CD4-positive, CD25-positive, alpha-beta regulatory T cell (primary cell): ENCODE measurements around the gene PDE7B. TPM values are rescaled to one million over a fixed set of nuclear protein-coding genes. Genes with fewer than 3 reads are reported as not detected.

ENCODE experiments used
- ATAC-seq, 2 donors: fragments of 150-1000 bp; cut with Tn5 transposase; one replicate each; pipeline ENCODE4 v1.10.0; 2021; ENCODE audit warnings: low read depth in 2 of 2, moderate number of reproducible peaks in 2 of 2, moderate library complexity in 1 of 2
- DNase-seq, 3 donors: peaks; one replicate each; pipeline versions ENCODE4 v3.0.0 to v3.0.0-alpha.2; 2012 to 2022; ENCODE audit warnings: mixed read lengths in 1 of 3
- H3K27ac ChIP-seq: one replicate; pipeline ENCODE4 v1.7.0; 2013; ENCODE audit warnings: mild to moderate bottlenecking, low read length; ENCODE audit not compliant: insufficient read depth, poor library complexity, severe bottlenecking
- H3K27me3 ChIP-seq: one replicate; pipeline ENCODE4 v1.7.0; 2013; ENCODE audit warnings: low read length; ENCODE audit not compliant: control insufficient read depth, insufficient read depth
- H3K36me3 ChIP-seq: one replicate; pipeline ENCODE4 v1.7.0; 2013; ENCODE audit warnings: mild to moderate bottlenecking, low read length, moderate library complexity; ENCODE audit not compliant: control insufficient read depth, insufficient read depth
- H3K4me1 ChIP-seq: 2 replicates; pipeline ENCODE4 v1.7.0; 2013; ENCODE audit warnings: mild to moderate bottlenecking, low read length; ENCODE audit not compliant: insufficient read depth, control insufficient read depth, poor library complexity, severe bottlenecking
- H3K4me3 ChIP-seq: one replicate; pipeline ENCODE4 v1.7.0; 2013; ENCODE audit warnings: low read depth, mild to moderate bottlenecking, low read length, moderate library complexity
- H3K9me3 ChIP-seq, 2 experiments: 1 replicate in 1 of 2; 2 replicates in 1 of 2; pipeline ENCODE4 v1.7.0; 2013; ENCODE audit warnings: low read length in 2 of 2, mild to moderate bottlenecking in 1 of 2, moderate library complexity in 1 of 2; ENCODE audit not compliant: control insufficient read depth in 2 of 2
- H3K27ac Mint-ChIP-seq, 3 donors: one replicate each; pipeline ENCODE4 v1.8.0; 2020 to 2022; ENCODE audit warnings: mild to moderate bottlenecking in 3 of 3, mixed read lengths in 3 of 3, moderate library complexity in 2 of 3
- H3K27me3 Mint-ChIP-seq: one replicate; pipeline ENCODE4 v1.8.0; 2022; ENCODE audit warnings: mild to moderate bottlenecking, mixed read lengths
- H3K36me3 Mint-ChIP-seq: one replicate; pipeline ENCODE4 v1.8.0; 2020; ENCODE audit warnings: mixed read lengths
- H3K4me1 Mint-ChIP-seq, 4 donors: one replicate each; pipeline ENCODE4 v1.8.0; 2020 to 2022; ENCODE audit warnings: mixed read lengths in 4 of 4, mild to moderate bottlenecking in 1 of 4
- H3K4me3 Mint-ChIP-seq, 4 donors: one replicate each; pipeline ENCODE4 v1.8.0; 2020 to 2022; ENCODE audit warnings: mild to moderate bottlenecking in 4 of 4, mixed read lengths in 4 of 4, moderate library complexity in 3 of 4
- H3K9me3 Mint-ChIP-seq, 7 donors: one replicate each; pipeline ENCODE4 v1.8.0; 2020 to 2022; ENCODE audit warnings: mixed read lengths in 7 of 7, mild to moderate bottlenecking in 3 of 7, moderate library complexity in 2 of 7
- polyA plus RNA-seq, 4 donors: library from polyadenylated mRNA; unstranded; fragments of 300-500 nt; fragmentation: Illumina TruSeq; gene quantifications; one replicate each; pipeline ENCODE4 v1.2.3, GENCODE V29; 2021
- total RNA-seq: library from RNA; stranded (reverse); gene quantifications from one replicate; pipeline ENCODE4 v1.2.3, GENCODE V29; 2022

PDE7B gene
- total and polyA plus RNA-seq, 5 donors from 2014 or later, result 0.03 to 0.25 (median 0.07) TPM; not detected in 1

- Mint-ChIP-seq H3K4me1 (no peaks in the 10 kb centered on the region), H3K36me3 (no peaks in the 10 kb centered on the region), H3K4me3 (no peak overlapping the region), H3K27ac (no peak overlapping the region), H3K27me3 (no peaks in the 10 kb centered on the region), H3K9me3 (peaks cover 0 to 4% (median 0%) of the 10 kb centered on the region in 7 donors)
- no peak for ATAC-seq
- Histone ChIP-seq H3K27ac (no peak overlapping the region), H3K27me3 (no peaks in the 10 kb centered on the region), H3K36me3 (no peaks in the 10 kb centered on the region), H3K9me3 (no peaks in the 10 kb centered on the region), H3K4me1 (no peaks in the 10 kb centered on the region), H3K4me3 (no peak overlapping the region)
- no peak for DNase-seq
Measured at GRCh38 chr6:136083540-136083939, 232.0 kb downstream of the PDE7B start.

GRCh38 chr6:136084403-136084802 is 232.9 kb downstream of the PDE7B start:
- Histone ChIP-seq H3K4me1 (no peaks in the 10 kb centered on the region), H3K36me3 (no peaks in the 10 kb centered on the region), H3K9me3 (no peaks in the 10 kb centered on the region), H3K4me3 (no peak overlapping the region), H3K27me3 (no peaks in the 10 kb centered on the region), H3K27ac (no peak overlapping the region)
- peaks cover 0 to 4% (median 0%) of the 10 kb centered on the region in 7 donors for H3K9me3 Mint-ChIP-seq
- H3K4me1 Mint-ChIP-seq, result no peaks in the 10 kb centered on the region
- peak overlapping the region in 1 of 3 donors; percentile 27 for H3K27ac Mint-ChIP-seq
- DNase-seq, result no peak
- no peak for ATAC-seq
- no peaks in the 10 kb centered on the region for H3K36me3 Mint-ChIP-seq
- no peaks in the 10 kb centered on the region for H3K27me3 Mint-ChIP-seq
- H3K4me3 Mint-ChIP-seq, result no peak overlapping the region

- no peaks in the 10 kb centered on the region for H3K9me3 ChIP-seq
- H3K4me1 Mint-ChIP-seq, result no peaks in the 10 kb centered on the region
- no peak overlapping the region for H3K27ac Mint-ChIP-seq
- no peaks in the 10 kb centered on the region for H3K36me3 Mint-ChIP-seq
- no peak overlapping the region for H3K4me3 Mint-ChIP-seq
- H3K27ac ChIP-seq, result no peak overlapping the region
- no peaks in the 10 kb centered on the region for H3K27me3 ChIP-seq
- DNase-seq (no peak), ATAC-seq (no peak)
- H3K9me3 Mint-ChIP-seq, result peaks cover 0 to 4% (median 0%) of the 10 kb centered on the region in 7 donors
- no peak overlapping the region for H3K4me3 ChIP-seq
- H3K27me3 Mint-ChIP-seq, result no peaks in the 10 kb centered on the region
- H3K36me3 ChIP-seq, result no peaks in the 10 kb centered on the region
- no peaks in the 10 kb centered on the region for H3K4me1 ChIP-seq
Measured at GRCh38 chr6:136085370-136086115, 234.0 kb downstream of the PDE7B start.

GRCh38 chr6:136086686-136087085 is 235.2 kb downstream of the PDE7B start:
- DNase-seq (no peak), ATAC-seq (no peak)
- H3K27me3 ChIP-seq, result no peaks in the 10 kb centered on the region
- H3K9me3 ChIP-seq, result no peaks in the 10 kb centered on the region
- no peaks in the 10 kb centered on the region for H3K9me3 Mint-ChIP-seq
- H3K4me1 Mint-ChIP-seq, result no peaks in the 10 kb centered on the region
- no peak overlapping the region for H3K27ac ChIP-seq
- no peak overlapping the region for H3K27ac Mint-ChIP-seq
- no peaks in the 10 kb centered on the region for H3K4me1 ChIP-seq
- no peak overlapping the region for H3K4me3 ChIP-seq
- H3K27me3 Mint-ChIP-seq, result no peaks in the 10 kb centered on the region
- H3K36me3 Mint-ChIP-seq, result no peaks in the 10 kb centered on the region
- H3K4me3 Mint-ChIP-seq, result no peak overlapping the region
- H3K36me3 ChIP-seq, result no peaks in the 10 kb centered on the region

GRCh38 chr6:136087986-136088385 is 236.5 kb downstream of the PDE7B start:
- DNase-seq (no peak), ATAC-seq (no peak)
- Mint-ChIP-seq H3K4me1 (no peaks in the 10 kb centered on the region), H3K27me3 (no peaks in the 10 kb centered on the region), H3K4me3 (no peak overlapping the region), H3K27ac (no peak overlapping the region), H3K36me3 (no peaks in the 10 kb centered on the region), H3K9me3 (peaks cover 0 to 1% (median 0%) of the 10 kb centered on the region in 7 donors)
- Histone ChIP-seq H3K27ac (no peak overlapping the region), H3K36me3 (no peaks in the 10 kb centered on the region), H3K9me3 (no peaks in the 10 kb centered on the region), H3K4me3 (no peak overlapping the region), H3K4me1 (no peaks in the 10 kb centered on the region), H3K27me3 (no peaks in the 10 kb centered on the region)

GRCh38 chr6:136088693-136089092 is 237.2 kb downstream of the PDE7B start:
- Mint-ChIP-seq H3K36me3 (no peaks in the 10 kb centered on the region), H3K4me3 (no peak overlapping the region), H3K4me1 (no peaks in the 10 kb centered on the region), H3K27me3 (no peaks in the 10 kb centered on the region), H3K9me3 (peaks cover 0 to 1% (median 0%) of the 10 kb centered on the region in 7 donors), H3K27ac (no peak overlapping the region)
- no peak for DNase-seq
- no peaks in the 10 kb centered on the region for H3K9me3 ChIP-seq
- no peak overlapping the region for H3K4me3 ChIP-seq
- H3K27me3 ChIP-seq, result no peaks in the 10 kb centered on the region
- ATAC-seq, result no peak
- no peaks in the 10 kb centered on the region for H3K36me3 ChIP-seq
- H3K4me1 ChIP-seq, result no peaks in the 10 kb centered on the region
- no peak overlapping the region for H3K27ac ChIP-seq

GRCh38 chr6:136089876-136090275 is 238.4 kb downstream of the PDE7B start:
- Histone ChIP-seq H3K4me1 (no peaks in the 10 kb centered on the region), H3K4me3 (no peak overlapping the region), H3K36me3 (no peaks in the 10 kb centered on the region), H3K9me3 (no peaks in the 10 kb centered on the region), H3K27ac (no peak overlapping the region), H3K27me3 (no peaks in the 10 kb centered on the region)
- no peaks in the 10 kb centered on the region for H3K4me1 Mint-ChIP-seq
- H3K4me3 Mint-ChIP-seq, result no peak overlapping the region
- DNase-seq (no peak), ATAC-seq (no peak)
- peaks cover 0 to 10% (median 1%) of the 10 kb centered on the region in 7 donors for H3K9me3 Mint-ChIP-seq
- no peak overlapping the region for H3K27ac Mint-ChIP-seq
- no peaks in the 10 kb centered on the region for H3K27me3 Mint-ChIP-seq
- no peaks in the 10 kb centered on the region for H3K36me3 Mint-ChIP-seq

- DNase-seq (peak in 1 of 3 donors; percentile 2), ATAC-seq (no peak)
- H3K4me3 ChIP-seq, result no peak overlapping the region
- no peaks in the 10 kb centered on the region for H3K9me3 ChIP-seq
- H3K36me3 Mint-ChIP-seq, result no peaks in the 10 kb centered on the region
- no peaks in the 10 kb centered on the region for H3K36me3 ChIP-seq
- no peak overlapping the region for H3K27ac ChIP-seq
- H3K4me1 ChIP-seq, result no peaks in the 10 kb centered on the region
- H3K27me3 ChIP-seq, result no peaks in the 10 kb centered on the region
- peaks cover 0 to 10% (median 1%) of the 10 kb centered on the region in 7 donors for H3K9me3 Mint-ChIP-seq
- no peak overlapping the region for H3K27ac Mint-ChIP-seq
- no peaks in the 10 kb centered on the region for H3K4me1 Mint-ChIP-seq
- no peaks in the 10 kb centered on the region for H3K27me3 Mint-ChIP-seq
- H3K4me3 Mint-ChIP-seq, result no peak overlapping the region
Measured at GRCh38 chr6:136090929-136091328, 239.4 kb downstream of the PDE7B start.
